CD4-positive, alpha-beta T cell treated with Interleukin-10 for 1 hour (primary cell): Measurements from ENCODE around the gene EFCAB6.

Experiments
- DNase-seq: peaks from one replicate; pipeline ENCODE4 v3.0.0-alpha.2; 2020

The EFCAB6 gene

GRCh38 chr22:43845981-43846380 is 33.9 kb upstream of the EFCAB6 start:
- no peak for DNase-seq

GRCh38 chr22:43844560-43845545 is 32.7 kb upstream of the EFCAB6 start:
- no peak for DNase-seq

- DNase-seq: no peak
Observed at GRCh38 chr22:43843783-43844530, 31.9 kb upstream of the EFCAB6 start.

GRCh38 chr22:43841742-43842141 is 29.6 kb upstream of the EFCAB6 start:
- no peak for DNase-seq

- no peak for DNase-seq
Observed at GRCh38 chr22:43840851-43841250, 28.7 kb upstream of the EFCAB6 start.

GRCh38 chr22:43840431-43840830 is 28.3 kb upstream of the EFCAB6 start:
- DNase-seq: no peak

GRCh38 chr22:43839781-43840180 is 27.7 kb upstream of the EFCAB6 start:
- DNase-seq: no peak

- DNase-seq: no peak
Observed at GRCh38 chr22:43838571-43839307, 26.6 kb upstream of the EFCAB6 start.

GRCh38 chr22:43838161-43838560 is 26.1 kb upstream of the EFCAB6 start:
- DNase-seq: no peak

- DNase-seq: no peak
Observed at GRCh38 chr22:43837666-43838065, 25.6 kb upstream of the EFCAB6 start.

GRCh38 chr22:43835736-43836135 is 23.6 kb upstream of the EFCAB6 start:
- no peak for DNase-seq

GRCh38 chr22:43835166-43835565 is 23.1 kb upstream of the EFCAB6 start:
- DNase-seq: no peak

- no peak for DNase-seq
Observed at GRCh38 chr22:43833286-43834240, 21.5 kb upstream of the EFCAB6 start.

- no peak for DNase-seq
Observed at GRCh38 chr22:43832393-43833265, 20.5 kb upstream of the EFCAB6 start.

GRCh38 chr22:43831561-43832392 is 19.7 kb upstream of the EFCAB6 start:
- DNase-seq: no peak

GRCh38 chr22:43830931-43831560 is 18.9 kb upstream of the EFCAB6 start:
- DNase-seq: no peak

- no peak for DNase-seq
Observed at GRCh38 chr22:43829904-43830851, 18.1 kb upstream of the EFCAB6 start.
